Trophoblast cell (in vitro differentiated cells and primary cell): ENCODE results near the gene CCDC197.

Experiments
- DNase-seq, 2 donors: peaks; one replicate each; pipeline ENCODE4 v3.0.0-alpha.2; 2016
- H2AFZ ChIP-seq: 2 replicates; pipeline ENCODE4 v1.6.1; 2013; ENCODE audit warnings: low read length, moderate library complexity, mild to moderate bottlenecking; ENCODE audit not compliant: insufficient read depth, poor library complexity
- H2AK5ac ChIP-seq: 2 replicates; pipeline ENCODE4 v1.6.1; 2013; ENCODE audit warnings: mild to moderate bottlenecking, low read length
- H2BK120ac ChIP-seq: 2 replicates; pipeline ENCODE4 v1.6.1; 2013; ENCODE audit warnings: low read length, mild to moderate bottlenecking, moderate library complexity; ENCODE audit not compliant: insufficient read depth, poor library complexity
- H2BK12ac ChIP-seq: 2 replicates; pipeline ENCODE4 v1.6.1; 2013; ENCODE audit warnings: mild to moderate bottlenecking, low read length, moderate library complexity
- H2BK5ac ChIP-seq: 2 replicates; pipeline ENCODE4 v1.6.1; 2013; ENCODE audit warnings: low read length, low read depth, moderate library complexity, mild to moderate bottlenecking; ENCODE audit not compliant: poor library complexity
- H3K14ac ChIP-seq: 2 replicates; pipeline ENCODE4 v1.6.1; 2013; ENCODE audit warnings: mild to moderate bottlenecking, low read length
- H3K18ac ChIP-seq: 2 replicates; pipeline ENCODE4 v1.6.1; 2013; ENCODE audit warnings: mild to moderate bottlenecking, low read length
- H3K23ac ChIP-seq: 2 replicates; pipeline ENCODE4 v1.6.1; 2013; ENCODE audit warnings: low read length
- H3K27ac ChIP-seq: 2 replicates; pipeline ENCODE4 v1.5.1; 2013; ENCODE audit warnings: low read depth, mild to moderate bottlenecking, inconsistent platforms, low read length, moderate library complexity
- H3K27me3 ChIP-seq: 2 replicates; pipeline ENCODE4 v1.6.1; 2013; ENCODE audit warnings: inconsistent platforms, mild to moderate bottlenecking, low read length, moderate library complexity; ENCODE audit not compliant: insufficient read depth
- H3K36me3 ChIP-seq, 2 experiments: 1 replicate in 1 of 2; 2 replicates in 1 of 2; pipeline ENCODE4 v1.6.1; 2013; ENCODE audit warnings: low read length in 2 of 2, mild to moderate bottlenecking in 2 of 2, moderate library complexity in 1 of 2; ENCODE audit not compliant: insufficient read depth in 2 of 2, control insufficient read depth in 1 of 2
- H3K4ac ChIP-seq: 2 replicates; pipeline ENCODE4 v1.6.1; 2013; ENCODE audit warnings: low read depth, mild to moderate bottlenecking, low read length, moderate library complexity
- H3K4me1 ChIP-seq, 2 experiments: 1 replicate in 1 of 2; 2 replicates in 1 of 2; pipeline ENCODE4 v1.6.1; 2013; ENCODE audit warnings: low read length in 2 of 2, mild to moderate bottlenecking in 2 of 2, moderate library complexity in 1 of 2; ENCODE audit not compliant: insufficient read depth in 2 of 2, control insufficient read depth in 1 of 2
- H3K4me2 ChIP-seq: 2 replicates; pipeline ENCODE4 v1.6.1; 2013; ENCODE audit warnings: inconsistent platforms, mild to moderate bottlenecking, low read length, moderate library complexity
- H3K4me3 ChIP-seq: 2 replicates; pipeline ENCODE4 v1.5.1; 2013; ENCODE audit warnings: mild to moderate bottlenecking, low read depth, low read length, inconsistent platforms
- H3K79me1 ChIP-seq: one replicate; pipeline ENCODE4 v1.6.1; 2013; ENCODE audit warnings: low read length
- H3K79me2 ChIP-seq: 2 replicates; pipeline ENCODE4 v1.6.1; 2013; ENCODE audit warnings: low read length, mild to moderate bottlenecking; ENCODE audit not compliant: control insufficient read depth, insufficient read depth, poor library complexity
- H3K9ac ChIP-seq: 2 replicates; pipeline ENCODE4 v1.6.1; 2013; ENCODE audit warnings: mild to moderate bottlenecking, low read length
- H3K9me3 ChIP-seq: 2 replicates; pipeline ENCODE4 v1.6.1; 2013; ENCODE audit warnings: low read depth, mild to moderate bottlenecking, control low read depth, inconsistent platforms, low read length; ENCODE audit not compliant: insufficient read depth
- H4K12ac ChIP-seq: 2 replicates; pipeline ENCODE4 v1.6.1; 2013; ENCODE audit warnings: low read depth, mild to moderate bottlenecking, low read length, moderate library complexity
- H4K8ac ChIP-seq: 2 replicates; pipeline ENCODE4 v1.6.1; 2013; ENCODE audit warnings: low read depth, mild to moderate bottlenecking, low read length, moderate library complexity
- H4K91ac ChIP-seq: one replicate; pipeline ENCODE4 v1.6.1; 2013; ENCODE audit warnings: low read depth, mild to moderate bottlenecking, low read length, moderate library complexity
- WGBS: extraction: QIAGEN DNeasy Blood & Tissue Kit; methylation state at CpG from one replicate; pipeline ENCODE4 v1.1.7; 2013; ENCODE audit warnings: missing lambda C conversion rate; ENCODE audit not compliant: insufficient read length, insufficient coverage; ENCODE audit errors: extremely low coverage; 5-methylcytosine and 5-hydroxymethylcytosine counted together

CCDC197 gene

DNA sequence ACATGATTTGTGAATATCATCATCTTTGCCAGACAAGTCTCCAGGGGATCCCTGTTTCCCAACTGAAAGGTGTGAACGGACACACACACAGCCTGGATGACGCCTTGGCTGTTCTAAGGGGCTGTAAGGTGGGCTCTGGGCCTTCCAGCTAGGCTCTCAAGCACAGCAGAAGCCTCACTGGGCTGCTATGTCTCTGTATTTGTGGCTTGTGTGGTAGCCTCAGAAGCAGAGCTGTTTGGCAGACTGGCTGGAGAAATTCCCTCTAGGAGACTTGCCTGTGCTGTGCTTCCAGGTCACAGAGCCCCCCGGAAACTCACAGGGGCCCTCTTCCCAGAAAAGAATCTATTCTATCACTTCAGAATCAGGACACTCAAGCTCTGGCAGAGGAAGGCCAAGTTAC lies 50.5 kb downstream of the CCDC197 start:
- H3K9me3 ChIP-seq: no peaks in the 10 kb centered on the region
- no peaks in the 10 kb centered on the region for H3K79me1 ChIP-seq
- H4K91ac ChIP-seq: no peak overlapping the region
- H2BK5ac ChIP-seq: no peak overlapping the region
- no peak overlapping the region for H3K4me2 ChIP-seq
- no peak overlapping the region for H3K4me3 ChIP-seq
- H3K23ac ChIP-seq: no peak overlapping the region
- no peak overlapping the region for H2AK5ac ChIP-seq
- H4K12ac ChIP-seq: no peak overlapping the region
- no peak overlapping the region for H2BK120ac ChIP-seq
- no peaks in the 10 kb centered on the region for H3K4me1 ChIP-seq
- H4K8ac ChIP-seq: no peak overlapping the region
- H3K18ac ChIP-seq: no peak overlapping the region
- H2AFZ ChIP-seq: no peak overlapping the region
- no peaks in the 10 kb centered on the region for H3K27me3 ChIP-seq
- no peak overlapping the region for H2BK12ac ChIP-seq
- DNase-seq: no peak
- no peak overlapping the region for H3K4ac ChIP-seq
- H3K27ac ChIP-seq: no peak overlapping the region
- H3K36me3 ChIP-seq: peaks cover 56 to 77% of the 10 kb centered on the region in 2 experiments
- no peak overlapping the region for H3K9ac ChIP-seq
- no peaks in the 10 kb centered on the region for H3K79me2 ChIP-seq
- no peak overlapping the region for H3K14ac ChIP-seq
- WGBS: no CpG with 5 or more reads among the region's 3 CpGs

GRCh38 chr14:94048691-94049624 lies 51.9 kb downstream of the CCDC197 start:
- no peak overlapping the region for H4K12ac ChIP-seq
- H3K23ac ChIP-seq: no peak overlapping the region
- H3K4me2 ChIP-seq: no peak overlapping the region
- H2BK5ac ChIP-seq: no peak overlapping the region
- no peak overlapping the region for H2BK120ac ChIP-seq
- H3K9me3 ChIP-seq: no peaks in the 10 kb centered on the region
- WGBS: no CpG with 5 or more reads among the region's 10 CpGs
- no peaks in the 10 kb centered on the region for H3K79me2 ChIP-seq
- no peak overlapping the region for H2BK12ac ChIP-seq
- no peak overlapping the region for H3K14ac ChIP-seq
- peaks cover 51 to 75% of the 10 kb centered on the region in 2 experiments for H3K36me3 ChIP-seq
- H3K4me1 ChIP-seq: no peaks in the 10 kb centered on the region
- no peak for DNase-seq
- H3K79me1 ChIP-seq: no peaks in the 10 kb centered on the region
- no peak overlapping the region for H2AK5ac ChIP-seq
- H3K27ac ChIP-seq: no peak overlapping the region
- H3K18ac ChIP-seq: no peak overlapping the region
- no peak overlapping the region for H4K8ac ChIP-seq
- no peak overlapping the region for H3K4ac ChIP-seq
- H3K4me3 ChIP-seq: no peak overlapping the region
- H2AFZ ChIP-seq: no peak overlapping the region
- no peak overlapping the region for H3K9ac ChIP-seq
- no peaks in the 10 kb centered on the region for H3K27me3 ChIP-seq
- H4K91ac ChIP-seq: no peak overlapping the region

- Histone ChIP-seq H3K9me3 (no peaks in the 10 kb centered on the region), H3K27ac (no peak overlapping the region), H2BK12ac (no peak overlapping the region), H2AK5ac (no peak overlapping the region), H3K4me1 (no peaks in the 10 kb centered on the region), H3K4me2 (no peak overlapping the region), H3K4ac (no peak overlapping the region), H2BK120ac (no peak overlapping the region), H3K18ac (no peak overlapping the region), H3K79me2 (no peaks in the 10 kb centered on the region), H3K4me3 (no peak overlapping the region), H3K14ac (no peak overlapping the region), H3K9ac (no peak overlapping the region), H3K36me3 (peaks cover 49 to 73% of the 10 kb centered on the region in 2 experiments), H4K91ac (no peak overlapping the region), H4K8ac (no peak overlapping the region), H3K79me1 (no peaks in the 10 kb centered on the region), H3K23ac (no peak overlapping the region), H4K12ac (no peak overlapping the region), H2BK5ac (no peak overlapping the region), H2AFZ (no peak overlapping the region), H3K27me3 (no peaks in the 10 kb centered on the region)
- WGBS: no CpG with 5 or more reads among the region's 2 CpGs
- DNase-seq: no peak
Observed at GRCh38 chr14:94049625-94050023, 52.5 kb downstream of the CCDC197 start.

- H2BK12ac ChIP-seq: no peak overlapping the region
- no peak overlapping the region for H3K4me3 ChIP-seq
- no peak for DNase-seq
- H2BK5ac ChIP-seq: no peak overlapping the region
- no peak overlapping the region for H4K8ac ChIP-seq
- no peak overlapping the region for H3K4me2 ChIP-seq
- H3K9me3 ChIP-seq: no peaks in the 10 kb centered on the region
- peaks cover 51 to 75% of the 10 kb centered on the region in 2 experiments for H3K36me3 ChIP-seq
- H3K14ac ChIP-seq: no peak overlapping the region
- no peak overlapping the region for H3K18ac ChIP-seq
- no peaks in the 10 kb centered on the region for H3K79me1 ChIP-seq
- H4K12ac ChIP-seq: no peak overlapping the region
- no peaks in the 10 kb centered on the region for H3K4me1 ChIP-seq
- H3K79me2 ChIP-seq: no peaks in the 10 kb centered on the region
- no peak overlapping the region for H3K4ac ChIP-seq
- no peak overlapping the region for H3K9ac ChIP-seq
- no peak overlapping the region for H2BK120ac ChIP-seq
- H3K23ac ChIP-seq: no peak overlapping the region
- H4K91ac ChIP-seq: no peak overlapping the region
- no peak overlapping the region for H3K27ac ChIP-seq
- no peaks in the 10 kb centered on the region for H3K27me3 ChIP-seq
- H2AK5ac ChIP-seq: no peak overlapping the region
- no CpG with 5 or more reads among the region's 6 CpGs for WGBS
- H2AFZ ChIP-seq: no peak overlapping the region
Observed at GRCh38 chr14:94050231-94050880, 53.3 kb downstream of the CCDC197 start.
